ENCODE measurements around the gene TANC1.

Gene TANC1

DNA sequence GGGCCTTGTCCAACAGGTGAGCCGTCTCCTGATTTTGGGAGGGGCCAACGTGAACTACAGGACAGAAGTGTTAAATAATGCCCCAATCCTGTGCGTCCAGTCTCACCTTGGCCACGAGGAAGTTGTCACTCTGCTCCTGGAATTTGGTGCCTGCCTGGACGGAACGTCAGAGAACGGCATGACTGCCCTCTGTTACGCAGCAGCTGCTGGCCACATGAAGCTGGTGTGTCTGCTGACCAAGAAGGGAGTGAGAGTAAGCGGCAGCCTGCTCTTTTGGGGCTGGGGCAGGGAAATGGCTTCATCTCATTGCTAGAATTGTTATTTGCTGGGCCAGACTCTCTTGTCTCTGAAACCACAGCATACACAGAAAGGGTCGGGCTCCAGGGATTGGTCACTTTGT is 225.8 kb downstream of the TANC1 start:
- Histone ChIP-seq H2AK5ac (ENCODE audit: low read depth, low read length) (no peak overlapping the region), H3K4me3 (ENCODE audit: low read length in 2 of 2) (peak overlapping the region in 1 of 2 donors; percentile 58), H3K9me3 (replicated peaks in 1 of 2; ENCODE audit: control insufficient read depth in 2 of 2, insufficient read depth in 1 of 2, low read depth in 1 of 2, low read length in 2 of 2) (no peaks in the 10 kb centered on the region), H3K4me2 (ENCODE audit: insufficient read depth, low read length, poor library complexity, severe bottlenecking) (no peak overlapping the region), H2BK120ac (ENCODE audit: low read depth, low read length) (peak overlapping the region; percentile 81), H3K14ac (ENCODE audit: low read length) (no peak overlapping the region), H2BK5ac (ENCODE audit: low read length) (no peak overlapping the region), H2AFZ (ENCODE audit: low read length) (no peak overlapping the region), H3K9ac (ENCODE audit: low read depth, low read length, poor library complexity) (no peak overlapping the region), H3K4ac (ENCODE audit: low read length) (no peak overlapping the region), H4K8ac (ENCODE audit: low read depth, low read length) (no peak overlapping the region), H3K23ac (ENCODE audit: low read depth, low read length, poor library complexity) (no peak overlapping the region), H3K27ac (replicated peaks; ENCODE audit: low read length) (no peak overlapping the region), H4K91ac (ENCODE audit: low read depth, low read length, poor library complexity) (no peak overlapping the region), H2BK15ac (ENCODE audit: low read length) (no peak overlapping the region), H3K36me3 (replicated peaks in 1 of 2; ENCODE audit: control insufficient read depth in 2 of 2, insufficient read depth in 2 of 2, low read length in 2 of 2) (peaks cover 0 to 67% of the 10 kb centered on the region in 2 donors), H3K18ac (ENCODE audit: low read length) (peak overlapping the region; percentile 3), H3K79me1 (ENCODE audit: low read depth, low read length) (no peaks in the 10 kb centered on the region), H3K27me3 (ENCODE audit: control insufficient read depth in 3 of 3, insufficient read depth in 3 of 3, low read depth in 1 of 3, low read length in 3 of 3) (no peaks in the 10 kb centered on the region), H3K4me1 (ENCODE audit: control insufficient read depth in 2 of 2, insufficient read depth in 1 of 2, low read depth in 1 of 2, low read length in 2 of 2) (no peaks in the 10 kb centered on the region), H2BK12ac (ENCODE audit: low read length) (no peak overlapping the region)
- DNase-seq (ENCODE audit: low spot score) = no peak
- WGBS, 2 donors (ENCODE audit: extremely low coverage in 2 of 2, insufficient read length in 2 of 2, insufficient replicate concordance in 1 of 2) = no CpG with 5 or more reads among the region's 10 CpGs

GRCh38 chr2:159195697-159196096 is 227.3 kb downstream of the TANC1 start:
- H3K27ac ChIP-seq (replicated peaks; ENCODE audit: low read length) = no peak overlapping the region
- no peak overlapping the region for H3K4me3 ChIP-seq (ENCODE audit: low read length in 2 of 2)
- peaks cover 3 to 6% of the 10 kb centered on the region in 2 donors for H3K4me1 ChIP-seq (ENCODE audit: control insufficient read depth in 2 of 2, insufficient read depth in 1 of 2, low read depth in 1 of 2, low read length in 2 of 2)
- no peak overlapping the region for H3K14ac ChIP-seq (ENCODE audit: low read length)
- no peak overlapping the region for H2BK120ac ChIP-seq (ENCODE audit: low read depth, low read length)
- no peak overlapping the region for H3K23ac ChIP-seq (ENCODE audit: low read depth, low read length, poor library complexity)
- no peaks in the 10 kb centered on the region for H3K9me3 ChIP-seq (replicated peaks in 1 of 2; ENCODE audit: control insufficient read depth in 2 of 2, insufficient read depth in 1 of 2, low read depth in 1 of 2, low read length in 2 of 2)
- peak overlapping the region; percentile 4 for H3K18ac ChIP-seq (ENCODE audit: low read length)
- DNase-seq (ENCODE audit: low spot score) = no peak
- H4K8ac ChIP-seq (ENCODE audit: low read depth, low read length) = no peak overlapping the region
- no peak overlapping the region for H3K9ac ChIP-seq (ENCODE audit: low read depth, low read length, poor library complexity)
- H3K79me1 ChIP-seq (ENCODE audit: low read depth, low read length) = no peaks in the 10 kb centered on the region
- H3K27me3 ChIP-seq (ENCODE audit: control insufficient read depth in 3 of 3, insufficient read depth in 3 of 3, low read depth in 1 of 3, low read length in 3 of 3) = no peaks in the 10 kb centered on the region
- H3K4ac ChIP-seq (ENCODE audit: low read length) = no peak overlapping the region
- no peak overlapping the region for H2AFZ ChIP-seq (ENCODE audit: low read length)
- H2BK5ac ChIP-seq (ENCODE audit: low read length) = no peak overlapping the region
- H2AK5ac ChIP-seq (ENCODE audit: low read depth, low read length) = no peak overlapping the region
- H2BK12ac ChIP-seq (ENCODE audit: low read length) = no peak overlapping the region
- no CpG with 5 or more reads among the region's 6 CpGs for WGBS, 2 donors (ENCODE audit: extremely low coverage in 2 of 2, insufficient read length in 2 of 2, insufficient replicate concordance in 1 of 2)
- H2BK15ac ChIP-seq (ENCODE audit: low read length) = no peak overlapping the region
- no peak overlapping the region for H4K91ac ChIP-seq (ENCODE audit: low read depth, low read length, poor library complexity)
- H3K4me2 ChIP-seq (ENCODE audit: insufficient read depth, low read length, poor library complexity, severe bottlenecking) = no peak overlapping the region
- H3K36me3 ChIP-seq (replicated peaks in 1 of 2; ENCODE audit: control insufficient read depth in 2 of 2, insufficient read depth in 2 of 2, low read length in 2 of 2) = peaks cover 0 to 72% of the 10 kb centered on the region in 2 donors

DNA sequence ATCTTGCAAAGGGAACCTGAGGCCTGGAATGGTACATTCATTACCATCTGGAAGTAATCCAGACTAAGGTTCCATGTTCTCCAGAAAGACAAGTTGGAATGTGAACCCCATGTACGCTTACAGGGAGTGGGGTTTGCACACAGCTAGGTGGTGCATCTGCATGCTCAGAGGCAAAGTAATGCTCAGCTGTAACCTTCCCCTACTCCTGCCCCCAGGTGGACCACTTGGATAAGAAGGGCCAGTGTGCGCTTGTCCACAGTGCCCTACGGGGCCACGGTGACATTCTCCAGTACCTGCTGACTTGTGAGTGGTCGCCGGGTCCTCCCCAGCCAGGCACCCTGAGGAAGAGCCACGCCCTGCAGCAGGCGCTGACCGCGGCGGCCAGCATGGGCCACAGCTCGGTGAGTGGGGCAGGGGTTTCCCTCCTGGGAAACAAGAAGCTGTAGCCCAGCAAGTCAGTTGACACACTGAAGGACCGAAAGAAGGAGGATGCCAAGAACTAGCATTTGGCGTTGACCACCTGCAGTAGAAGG is 228.0 kb downstream of the TANC1 start:
- DNase-seq (ENCODE audit: low spot score) = no peak
- no CpG with 5 or more reads among the region's 14 CpGs for WGBS, 2 donors (ENCODE audit: extremely low coverage in 2 of 2, insufficient read length in 2 of 2, insufficient replicate concordance in 1 of 2)

GRCh38 chr2:159199236-159199635 is 230.8 kb downstream of the TANC1 start:
- Histone ChIP-seq H3K4me1 (ENCODE audit: control insufficient read depth in 2 of 2, insufficient read depth in 1 of 2, low read depth in 1 of 2, low read length in 2 of 2) (peaks cover 15 to 17% of the 10 kb centered on the region in 2 donors), H3K14ac (ENCODE audit: low read length) (no peak overlapping the region)

More for the DNA sequence above, 228.0 kb downstream of the TANC1 start:
- Histone ChIP-seq H2BK15ac (ENCODE audit: low read length) (no peak overlapping the region), H2AFZ (ENCODE audit: low read length) (no peak overlapping the region), H3K9me3 (replicated peaks in 1 of 2; ENCODE audit: control insufficient read depth in 2 of 2, insufficient read depth in 1 of 2, low read depth in 1 of 2, low read length in 2 of 2) (no peaks in the 10 kb centered on the region), H3K79me1 (ENCODE audit: low read depth, low read length) (no peaks in the 10 kb centered on the region), H3K14ac (ENCODE audit: low read length) (no peak overlapping the region), H3K4me2 (ENCODE audit: insufficient read depth, low read length, poor library complexity, severe bottlenecking) (no peak overlapping the region), H3K4ac (ENCODE audit: low read length) (no peak overlapping the region), H4K8ac (ENCODE audit: low read depth, low read length) (no peak overlapping the region), H3K4me1 (ENCODE audit: control insufficient read depth in 2 of 2, insufficient read depth in 1 of 2, low read depth in 1 of 2, low read length in 2 of 2) (peaks cover 9 to 11% of the 10 kb centered on the region in 2 donors), H3K36me3 (replicated peaks in 1 of 2; ENCODE audit: control insufficient read depth in 2 of 2, insufficient read depth in 2 of 2, low read length in 2 of 2) (peaks cover 0 to 72% of the 10 kb centered on the region in 2 donors), H2BK120ac (ENCODE audit: low read depth, low read length) (no peak overlapping the region), H3K9ac (ENCODE audit: low read depth, low read length, poor library complexity) (no peak overlapping the region), H2BK5ac (ENCODE audit: low read length) (no peak overlapping the region), H4K91ac (ENCODE audit: low read depth, low read length, poor library complexity) (no peak overlapping the region), H2AK5ac (ENCODE audit: low read depth, low read length) (no peak overlapping the region), H3K23ac (ENCODE audit: low read depth, low read length, poor library complexity) (no peak overlapping the region), H2BK12ac (ENCODE audit: low read length) (no peak overlapping the region), H3K4me3 (ENCODE audit: low read length in 2 of 2) (peak overlapping the region in 1 of 2 donors; percentile 18), H3K27me3 (ENCODE audit: control insufficient read depth in 3 of 3, insufficient read depth in 3 of 3, low read depth in 1 of 3, low read length in 3 of 3) (no peaks in the 10 kb centered on the region), H3K27ac (replicated peaks; ENCODE audit: low read length) (no peak overlapping the region), H3K18ac (ENCODE audit: low read length) (peak overlapping the region; percentile 5)

More at GRCh38 chr2:159199236-159199635, 230.8 kb downstream of the TANC1 start:
- H2BK5ac ChIP-seq (ENCODE audit: low read length) = no peak overlapping the region
- no peak overlapping the region for H2BK120ac ChIP-seq (ENCODE audit: low read depth, low read length)
- H2BK12ac ChIP-seq (ENCODE audit: low read length) = no peak overlapping the region
- no peak overlapping the region for H2AFZ ChIP-seq (ENCODE audit: low read length)
- H2BK15ac ChIP-seq (ENCODE audit: low read length) = no peak overlapping the region
- H3K4me3 ChIP-seq (ENCODE audit: low read length in 2 of 2) = no peak overlapping the region
- no peak overlapping the region for H3K4me2 ChIP-seq (ENCODE audit: insufficient read depth, low read length, poor library complexity, severe bottlenecking)
- no peaks in the 10 kb centered on the region for H3K27me3 ChIP-seq (ENCODE audit: control insufficient read depth in 3 of 3, insufficient read depth in 3 of 3, low read depth in 1 of 3, low read length in 3 of 3)
- no peak overlapping the region for H3K4ac ChIP-seq (ENCODE audit: low read length)
- no peak overlapping the region for H2AK5ac ChIP-seq (ENCODE audit: low read depth, low read length)
- no peak overlapping the region for H3K9ac ChIP-seq (ENCODE audit: low read depth, low read length, poor library complexity)
- no peak for DNase-seq (ENCODE audit: low spot score)
- H3K23ac ChIP-seq (ENCODE audit: low read depth, low read length, poor library complexity) = no peak overlapping the region
- peaks cover 0 to 77% of the 10 kb centered on the region in 2 donors for H3K36me3 ChIP-seq (replicated peaks in 1 of 2; ENCODE audit: control insufficient read depth in 2 of 2, insufficient read depth in 2 of 2, low read length in 2 of 2)
- no CpG with 5 or more reads among the region's 9 CpGs for WGBS, 2 donors (ENCODE audit: extremely low coverage in 2 of 2, insufficient read length in 2 of 2, insufficient replicate concordance in 1 of 2)
- no peaks in the 10 kb centered on the region for H3K79me1 ChIP-seq (ENCODE audit: low read depth, low read length)
- H4K8ac ChIP-seq (ENCODE audit: low read depth, low read length) = no peak overlapping the region
- H3K9me3 ChIP-seq (replicated peaks in 1 of 2; ENCODE audit: control insufficient read depth in 2 of 2, insufficient read depth in 1 of 2, low read depth in 1 of 2, low read length in 2 of 2) = no peaks in the 10 kb centered on the region
- H3K18ac ChIP-seq (ENCODE audit: low read length) = no peak overlapping the region
- no peak overlapping the region for H4K91ac ChIP-seq (ENCODE audit: low read depth, low read length, poor library complexity)
- no peak overlapping the region for H3K27ac ChIP-seq (replicated peaks; ENCODE audit: low read length)
